Osteoblast (primary cell): Measurements from ENCODE around the gene IMPA2. TPM values are rescaled to one million over a fixed set of nuclear protein-coding genes. Genes with fewer than 3 reads are reported as not detected.
"Not testable (repeated sequence)": the region's sequence is repeated elsewhere in the genome, so short reads cannot be mapped to it uniquely, and the experiment has no call there.

Experiments used
- DNase-seq: peaks from one replicate; pipeline ENCODE4 v3.0.0; 2011; ENCODE audit warnings: low spot score, mixed read lengths; ENCODE audit not compliant: insufficient read length; ENCODE audit errors: missing footprints
- H2AFZ ChIP-seq: 2 replicates; pipeline ENCODE4 v1.6.0; 2011; ENCODE audit warnings: mild to moderate bottlenecking, low read length
- H3K27ac ChIP-seq: 2 replicates; pipeline ENCODE4 v1.5.1; 2011; ENCODE audit warnings: mild to moderate bottlenecking, low read depth, low read length, moderate library complexity
- H3K27me3 ChIP-seq: 2 replicates; pipeline ENCODE4 v1.6.0; 2012; ENCODE audit warnings: mild to moderate bottlenecking, control low read depth, inconsistent platforms, low read length, moderate library complexity; ENCODE audit not compliant: insufficient read depth
- H3K36me3 ChIP-seq: 2 replicates; pipeline ENCODE4 v1.5.1; 2011; ENCODE audit warnings: mild to moderate bottlenecking, low read length, control low read depth, moderate library complexity; ENCODE audit not compliant: insufficient read depth
- H3K4me1 ChIP-seq: 2 replicates; pipeline ENCODE4 v1.5.1; 2011; ENCODE audit warnings: mild to moderate bottlenecking, low read length, control low read depth, moderate library complexity; ENCODE audit not compliant: insufficient read depth
- H3K4me2 ChIP-seq: 2 replicates; pipeline ENCODE4 v1.6.0; 2011; ENCODE audit warnings: mild to moderate bottlenecking, low read length; ENCODE audit not compliant: insufficient read depth
- H3K4me3 ChIP-seq: fragments of 200-600 bp; sonication (generic); 3 replicates; pipeline ENCODE4 v1.5.1; 2012; ENCODE audit warnings: mild to moderate bottlenecking, low read length, inconsistent platforms; ENCODE audit not compliant: insufficient read depth
- H3K79me2 ChIP-seq: 2 replicates; pipeline ENCODE4 v1.6.0; 2012; ENCODE audit warnings: mild to moderate bottlenecking, low read length, control low read depth, inconsistent platforms; ENCODE audit not compliant: insufficient read depth
- H3K9me3 ChIP-seq: 2 replicates; pipeline ENCODE4 v1.5.1; 2011; ENCODE audit warnings: low read depth, low read length, control low read depth
- H4K20me1 ChIP-seq: 2 replicates; pipeline ENCODE4 v1.6.0; 2012; ENCODE audit warnings: mild to moderate bottlenecking, low read length, control low read depth; ENCODE audit not compliant: insufficient read depth
- total RNA-seq: library from RNA; depleted of rRNA; stranded (reverse); fragments of >200 nt; gene quantifications from 2 replicates; pipeline ENCODE4 v1.2.3, GENCODE V29; 2012
- TF ChIP-seq, protein P1 (sequence below): IDR thresholded peaks from 2 replicates; pipeline ENCODE4 v1.5.1; 2011; ENCODE audit warnings: mild to moderate bottlenecking, low read depth, low read length, moderate library complexity; ENCODE audit errors: extremely low read depth

Gene IMPA2
- total RNA-seq, 1 donor, result 11.2 TPM

GRCh38 chr18:11957636-11958035, 23.7 kb upstream of the IMPA2 start:
- Histone ChIP-seq H3K4me1 (peaks cover 19% of the 10 kb centered on the region), H4K20me1 (no peaks in the 10 kb centered on the region), H2AFZ (no peak overlapping the region), H3K4me2 (no peak overlapping the region), H3K4me3 (no peak overlapping the region), H3K9me3 (peaks cover 3% of the 10 kb centered on the region), H3K27me3 (no peaks in the 10 kb centered on the region), H3K36me3 (no peaks in the 10 kb centered on the region), H3K79me2 (no peaks in the 10 kb centered on the region), H3K27ac (no peak overlapping the region)
- no peak for DNase-seq
- TF ChIP-seq, protein P1, sequence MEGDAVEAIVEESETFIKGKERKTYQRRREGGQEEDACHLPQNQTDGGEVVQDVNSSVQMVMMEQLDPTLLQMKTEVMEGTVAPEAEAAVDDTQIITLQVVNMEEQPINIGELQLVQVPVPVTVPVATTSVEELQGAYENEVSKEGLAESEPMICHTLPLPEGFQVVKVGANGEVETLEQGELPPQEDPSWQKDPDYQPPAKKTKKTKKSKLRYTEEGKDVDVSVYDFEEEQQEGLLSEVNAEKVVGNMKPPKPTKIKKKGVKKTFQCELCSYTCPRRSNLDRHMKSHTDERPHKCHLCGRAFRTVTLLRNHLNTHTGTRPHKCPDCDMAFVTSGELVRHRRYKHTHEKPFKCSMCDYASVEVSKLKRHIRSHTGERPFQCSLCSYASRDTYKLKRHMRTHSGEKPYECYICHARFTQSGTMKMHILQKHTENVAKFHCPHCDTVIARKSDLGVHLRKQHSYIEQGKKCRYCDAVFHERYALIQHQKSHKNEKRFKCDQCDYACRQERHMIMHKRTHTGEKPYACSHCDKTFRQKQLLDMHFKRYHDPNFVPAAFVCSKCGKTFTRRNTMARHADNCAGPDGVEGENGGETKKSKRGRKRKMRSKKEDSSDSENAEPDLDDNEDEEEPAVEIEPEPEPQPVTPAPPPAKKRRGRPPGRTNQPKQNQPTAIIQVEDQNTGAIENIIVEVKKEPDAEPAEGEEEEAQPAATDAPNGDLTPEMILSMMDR, result no peak

DNA sequence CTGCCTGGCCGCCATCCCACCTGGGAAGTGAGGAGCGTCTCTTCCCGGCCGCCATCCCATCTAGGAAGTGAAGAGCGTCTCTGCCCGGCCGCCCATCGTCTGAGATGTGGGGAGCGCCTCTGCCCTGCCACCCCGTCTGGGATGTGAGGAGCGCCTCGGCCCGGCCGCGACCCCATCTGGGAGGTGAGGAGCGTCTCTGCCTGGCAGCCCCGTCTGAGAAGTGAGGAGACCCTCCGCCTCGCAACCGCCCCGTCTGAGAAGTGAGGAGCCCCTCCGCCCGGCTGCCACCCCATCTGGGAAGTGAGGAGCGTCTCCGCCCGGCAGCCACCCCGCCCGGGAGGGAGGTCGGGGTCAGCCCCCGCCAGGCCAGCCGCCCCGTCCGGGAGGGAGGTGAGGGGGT, 21.7 kb upstream of the IMPA2 start:
- not testable (repeated sequence) for H3K27me3 ChIP-seq, H3K4me3 ChIP-seq, H3K36me3 ChIP-seq, H4K20me1 ChIP-seq, H3K4me2 ChIP-seq, H2AFZ ChIP-seq, DNase-seq, H3K27ac ChIP-seq, H3K9me3 ChIP-seq, H3K79me2 ChIP-seq
- peaks cover 14% of the 10 kb centered on the region for H3K4me1 ChIP-seq

DNA sequence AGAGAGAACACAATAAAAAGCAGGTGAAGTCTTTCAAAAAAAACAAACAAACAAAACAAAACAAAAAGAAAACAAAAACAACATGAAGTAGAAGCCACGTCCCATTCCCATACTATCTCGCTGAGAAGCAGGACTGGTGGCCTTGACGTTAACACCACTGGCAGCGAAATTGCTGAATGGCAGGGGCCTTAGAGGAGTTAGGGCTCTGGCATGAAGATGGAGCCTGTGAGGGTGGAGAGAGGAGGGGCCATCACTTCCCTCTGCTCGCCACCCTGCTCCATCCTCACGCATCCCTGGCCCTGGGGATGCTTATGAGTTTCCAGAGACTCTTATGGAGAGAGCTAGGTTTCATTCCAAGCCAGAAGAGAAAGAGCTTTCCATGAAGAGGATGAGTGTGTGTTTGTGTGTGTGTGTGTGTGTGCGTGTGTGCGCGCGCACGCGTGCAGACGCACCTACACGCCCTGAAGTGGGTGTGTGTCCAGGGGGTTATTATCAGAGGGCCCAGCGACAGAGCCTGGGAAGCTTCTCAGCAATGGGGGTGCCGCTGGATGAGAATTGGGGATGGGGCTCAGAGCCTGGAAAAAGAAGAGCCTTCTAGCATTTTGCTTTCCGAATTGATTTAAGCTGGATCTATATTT, 20.4 kb upstream of the IMPA2 start:
- H3K9me3 ChIP-seq, result peaks cover 3% of the 10 kb centered on the region
- H3K4me2 ChIP-seq, result no peak overlapping the region
- no peak overlapping the region for H2AFZ ChIP-seq
- TF ChIP-seq, protein P1, result no peak
- H3K79me2 ChIP-seq, result no peaks in the 10 kb centered on the region
- peaks cover 5% of the 10 kb centered on the region for H3K4me1 ChIP-seq
- no peaks in the 10 kb centered on the region for H3K36me3 ChIP-seq
- DNase-seq, result no peak
- H3K27me3 ChIP-seq, result no peaks in the 10 kb centered on the region
- H3K27ac ChIP-seq, result no peak overlapping the region
- no peaks in the 10 kb centered on the region for H4K20me1 ChIP-seq
- no peak overlapping the region for H3K4me3 ChIP-seq

DNA sequence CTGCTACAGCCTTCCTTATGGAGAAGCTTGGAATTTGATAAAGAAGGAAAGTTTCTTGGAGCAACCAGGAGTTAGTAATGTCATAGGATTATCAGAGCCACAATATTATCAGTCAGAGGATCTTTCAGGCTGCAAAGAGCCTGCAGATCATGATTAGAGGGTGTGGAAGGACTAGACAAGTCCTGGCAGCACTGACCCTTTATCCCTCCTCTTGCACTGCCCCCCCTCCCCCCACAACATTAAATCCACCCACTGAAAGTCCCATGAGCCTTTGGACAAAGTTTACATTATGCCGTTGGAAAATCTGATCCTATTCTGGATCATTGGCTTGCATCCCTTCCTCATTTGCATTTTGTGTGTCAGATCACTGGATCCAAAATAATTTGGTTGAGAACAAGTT, 18.7 kb upstream of the IMPA2 start:
- no peak overlapping the region for H3K27ac ChIP-seq
- TF ChIP-seq, protein P1, result no peak
- no peaks in the 10 kb centered on the region for H4K20me1 ChIP-seq
- no peaks in the 10 kb centered on the region for H3K79me2 ChIP-seq
- no peak overlapping the region for H3K4me2 ChIP-seq
- no peaks in the 10 kb centered on the region for H3K9me3 ChIP-seq
- peak overlapping the region; percentile 83 for H2AFZ ChIP-seq
- H3K27me3 ChIP-seq, result no peaks in the 10 kb centered on the region
- H3K4me3 ChIP-seq, result no peak overlapping the region
- no peak for DNase-seq
- H3K4me1 ChIP-seq, result peaks cover 5% of the 10 kb centered on the region
- no peaks in the 10 kb centered on the region for H3K36me3 ChIP-seq
